ENCODE data around the gene CLMN.

CLMN gene

DNA sequence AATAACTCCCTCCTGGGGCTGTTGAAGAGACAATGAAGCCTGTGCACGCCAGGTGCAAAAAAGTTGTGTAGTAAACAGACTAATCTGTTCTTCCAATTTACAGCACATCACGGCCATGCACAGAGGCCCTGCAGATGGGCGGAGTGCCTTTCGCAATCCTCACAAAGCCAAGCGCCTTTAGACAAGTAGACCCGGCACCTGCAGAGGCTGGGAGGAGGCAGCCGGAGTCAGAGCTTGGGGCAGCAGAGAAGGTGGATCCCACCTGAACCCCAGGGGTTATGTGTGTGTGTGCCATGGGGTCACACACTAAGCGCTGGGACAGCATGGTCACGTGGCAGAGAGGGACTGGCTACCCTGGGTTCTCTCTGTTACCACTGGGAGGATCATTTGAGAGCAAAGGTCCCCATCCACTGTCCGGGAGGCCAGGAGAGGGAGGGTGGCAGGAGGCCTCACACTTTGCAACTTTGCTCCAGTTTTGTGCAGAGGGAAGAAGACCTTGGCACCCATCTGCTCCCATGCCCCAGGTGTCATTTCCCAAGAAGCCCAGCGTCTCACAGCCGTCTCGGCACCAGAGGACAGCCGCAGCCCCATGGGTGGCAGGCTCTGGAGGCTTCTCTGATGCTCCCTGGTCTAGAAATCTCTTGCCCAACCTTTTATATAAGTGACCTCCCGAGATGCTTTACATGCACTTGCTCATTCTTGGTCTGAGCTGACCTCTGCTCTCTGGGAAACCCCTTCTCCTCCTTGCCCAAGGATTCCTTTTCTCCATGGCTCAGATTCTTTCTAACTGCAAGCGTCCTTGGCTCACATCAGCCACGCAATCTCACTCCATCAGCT, 82.4 kb downstream of the CLMN start:
- no peak for DNase-seq

DNA sequence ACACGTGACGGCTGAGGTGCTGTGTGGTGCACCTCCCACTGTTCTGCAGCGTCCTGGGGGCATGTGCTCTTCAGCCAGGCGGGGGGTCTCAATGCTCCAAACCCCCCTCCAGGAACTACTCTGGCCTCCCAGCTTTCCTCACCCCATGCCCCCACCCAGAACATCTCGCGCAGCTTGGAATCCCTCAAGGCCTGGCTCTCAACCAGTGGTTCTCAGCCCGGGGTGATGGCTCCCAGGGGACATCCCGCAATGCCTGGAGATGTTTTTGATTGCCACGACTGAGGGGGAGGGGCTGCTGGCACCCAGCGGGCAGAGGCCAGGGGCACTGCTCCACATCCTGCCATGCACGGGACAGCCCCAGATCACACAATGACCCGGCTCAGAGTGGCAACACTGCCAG, 83.5 kb downstream of the CLMN start:
- no peak for DNase-seq

DNA sequence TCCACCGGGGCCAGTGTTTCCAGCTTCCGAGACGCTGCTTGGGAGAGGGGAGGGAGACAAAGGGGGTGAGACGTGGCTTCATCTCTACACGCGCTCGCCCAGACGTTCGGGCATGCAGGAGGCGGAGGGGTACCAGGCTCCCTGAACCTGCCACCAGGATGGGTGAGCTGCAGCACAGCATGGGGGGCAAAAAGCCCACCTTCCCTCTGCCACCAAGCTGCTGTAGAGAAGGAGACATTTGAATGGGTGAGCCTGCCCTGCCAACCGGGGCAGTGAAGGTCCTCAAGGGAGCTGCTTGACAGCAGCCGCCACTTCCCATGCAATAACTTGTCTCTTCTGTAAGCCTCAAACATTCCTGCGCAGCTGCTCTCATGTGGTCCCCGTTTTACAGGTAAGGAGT, 83.9 kb downstream of the CLMN start:
- DNase-seq: no peak

DNA sequence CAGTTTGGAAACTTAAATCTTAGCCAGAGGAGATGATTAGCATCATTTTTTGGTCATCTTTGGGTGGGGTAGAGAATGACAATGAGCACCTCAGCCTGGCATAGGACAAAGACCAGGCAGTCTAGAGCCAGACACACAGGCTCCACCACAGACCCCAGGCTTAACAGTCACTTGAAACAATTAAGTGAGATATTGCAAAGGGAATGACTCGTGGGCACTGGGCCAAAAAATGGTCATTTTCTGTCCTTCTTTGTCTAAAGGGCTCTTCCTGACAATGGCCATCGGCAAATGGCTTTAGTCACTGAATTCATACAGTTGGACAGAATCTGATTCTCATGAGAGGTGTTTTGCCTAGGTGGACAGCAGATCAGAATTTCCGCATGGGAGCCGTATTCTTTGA, 84.4 kb downstream of the CLMN start:
- DNase-seq: no peak

DNA sequence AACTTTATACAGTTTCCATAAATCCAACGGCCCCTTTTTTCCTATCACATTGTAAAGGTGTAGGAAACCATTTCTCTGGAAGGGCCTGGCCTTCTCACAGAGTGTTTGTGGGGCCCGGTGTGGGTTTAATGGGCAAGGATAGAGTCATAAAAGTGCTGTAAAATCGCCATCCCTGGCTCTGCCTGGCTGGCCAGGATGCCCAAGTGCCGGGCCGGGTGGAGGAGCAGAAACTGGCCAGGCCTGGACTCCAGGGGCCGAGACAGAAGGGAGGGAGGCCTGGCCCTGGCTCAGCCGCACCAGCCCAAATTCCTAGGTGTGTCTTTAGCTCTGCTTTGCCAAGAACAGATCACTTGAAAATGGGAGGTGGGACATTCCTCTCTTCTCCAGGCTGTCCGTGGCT, 85.3 kb downstream of the CLMN start:
- no peak for DNase-seq

DNA sequence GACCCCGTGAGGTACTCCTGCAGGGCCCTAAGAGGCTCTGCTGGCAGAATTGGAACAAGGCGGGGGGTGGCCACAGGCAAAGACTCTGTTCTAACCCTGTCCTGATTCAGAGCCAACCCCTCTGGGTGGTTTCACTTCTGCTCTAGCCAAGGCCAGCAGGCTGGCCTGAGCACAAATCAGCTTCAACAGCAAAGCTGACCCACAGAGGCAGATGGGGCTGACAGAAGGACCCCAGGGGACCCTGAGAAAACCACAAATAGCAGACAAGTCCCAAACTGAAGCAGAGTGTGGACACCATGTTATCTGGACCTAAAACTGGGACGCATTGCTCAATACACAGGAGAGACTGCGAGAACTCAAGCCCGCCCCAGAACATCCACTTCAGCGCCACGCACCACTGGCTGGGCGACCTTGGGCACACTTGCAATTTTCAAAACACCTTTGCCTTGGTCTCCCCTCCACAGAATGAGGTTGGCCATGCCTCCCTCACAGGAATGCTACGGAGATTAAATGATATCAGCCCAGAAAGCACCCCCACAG, 85.9 kb downstream of the CLMN start:
- no peak for DNase-seq

DNA sequence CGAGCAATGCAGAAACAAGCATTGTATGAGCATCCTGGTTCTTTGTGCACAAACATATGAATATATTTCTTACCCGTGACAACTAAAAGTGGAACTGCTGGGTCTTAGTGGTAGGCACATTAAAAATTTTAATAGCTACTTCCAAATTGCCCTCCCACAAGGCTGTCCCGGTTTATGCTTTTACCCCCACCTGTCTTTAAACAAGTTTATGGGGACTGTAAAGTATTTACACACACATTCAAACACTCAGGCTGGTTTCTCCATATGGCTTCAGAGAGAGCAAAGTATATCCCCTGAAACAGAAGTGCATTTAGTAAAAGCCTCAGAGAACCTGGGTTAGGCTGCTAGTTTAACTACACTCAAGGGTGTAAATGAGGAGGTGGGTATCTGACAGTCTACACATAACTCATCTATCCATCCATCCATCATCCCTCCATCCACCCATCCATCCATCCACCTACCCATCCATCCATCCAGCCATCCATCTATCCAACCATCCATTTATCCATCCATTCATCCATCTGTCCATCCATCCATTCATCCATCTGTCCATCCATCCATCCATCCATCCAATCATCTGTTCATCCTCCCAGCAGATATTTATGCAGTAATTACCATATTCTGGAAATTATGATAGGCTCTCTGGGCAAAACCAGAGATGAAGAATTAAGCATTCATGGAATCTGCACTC, 86.7 kb downstream of the CLMN start:
- DNase-seq: no peak

DNA sequence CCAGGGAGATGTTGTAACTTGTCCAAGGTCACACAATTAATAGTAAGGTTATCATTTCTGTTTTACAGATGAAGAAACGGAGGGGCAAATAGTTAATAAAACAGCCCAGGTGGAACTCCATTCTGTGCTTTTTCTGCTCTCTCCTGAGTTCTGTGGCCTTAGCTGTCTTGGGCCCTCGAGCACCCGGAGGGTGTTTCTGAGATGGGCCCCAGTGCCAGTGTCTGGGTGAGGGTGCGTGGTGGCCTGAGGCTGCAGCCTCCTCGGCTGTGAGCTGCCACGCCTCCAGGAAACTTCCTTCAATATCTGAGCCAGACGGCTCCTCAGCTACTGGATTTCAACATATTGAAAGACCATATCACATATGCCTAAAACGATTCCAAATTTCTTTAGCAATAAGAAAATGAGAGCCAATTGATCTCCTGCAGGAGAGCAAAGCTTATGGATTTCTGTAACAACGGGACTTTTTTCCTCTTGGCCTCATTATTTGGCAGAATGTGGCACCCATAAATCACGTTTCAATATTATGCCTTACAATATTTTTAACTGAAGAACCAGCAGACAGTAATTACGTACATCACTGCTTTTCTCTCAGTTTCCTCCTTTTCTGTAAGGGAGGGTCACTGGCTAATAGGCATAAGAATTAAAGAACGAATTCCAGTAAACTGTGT, 87.6 kb downstream of the CLMN start:
- no peak for DNase-seq

DNA sequence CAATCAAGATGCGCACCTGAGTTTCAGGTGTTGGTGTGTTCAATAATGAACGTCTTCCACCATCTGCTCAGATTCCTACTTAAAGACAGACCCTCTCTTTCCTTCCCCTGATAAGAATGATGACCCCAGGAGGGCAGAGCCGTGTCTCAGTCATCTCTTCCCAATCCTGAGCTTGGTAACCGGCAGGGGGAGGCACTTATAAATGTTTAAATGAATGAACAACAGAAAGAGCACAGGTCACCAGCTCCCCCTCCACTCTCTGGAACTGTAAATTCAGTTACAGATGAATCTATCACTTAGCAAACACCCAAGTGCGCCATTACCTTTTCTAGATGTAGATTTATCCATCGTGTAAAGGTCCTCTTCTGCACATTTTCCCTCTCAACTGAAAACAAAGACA, 90.0 kb downstream of the CLMN start:
- DNase-seq: no peak

DNA sequence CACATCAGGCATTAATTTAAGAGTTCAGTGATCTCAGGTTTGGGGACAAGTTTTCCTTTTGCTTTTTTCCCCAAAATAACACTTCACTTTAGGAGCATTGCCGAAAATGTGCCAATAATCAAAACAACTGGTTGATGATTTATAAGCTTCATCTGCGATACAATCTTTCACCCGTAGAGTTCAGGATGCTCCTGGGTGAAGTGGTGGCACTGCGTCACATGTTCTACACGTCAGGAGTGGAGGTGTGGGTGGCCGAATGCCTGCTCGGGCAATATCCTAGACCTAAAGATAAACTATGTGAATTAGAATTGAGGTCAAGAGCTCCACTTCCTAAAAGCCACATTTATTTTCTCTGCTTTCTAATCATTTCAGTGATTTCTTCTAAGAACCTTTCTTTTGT, 91.5 kb downstream of the CLMN start:
- DNase-seq: no peak

DNA sequence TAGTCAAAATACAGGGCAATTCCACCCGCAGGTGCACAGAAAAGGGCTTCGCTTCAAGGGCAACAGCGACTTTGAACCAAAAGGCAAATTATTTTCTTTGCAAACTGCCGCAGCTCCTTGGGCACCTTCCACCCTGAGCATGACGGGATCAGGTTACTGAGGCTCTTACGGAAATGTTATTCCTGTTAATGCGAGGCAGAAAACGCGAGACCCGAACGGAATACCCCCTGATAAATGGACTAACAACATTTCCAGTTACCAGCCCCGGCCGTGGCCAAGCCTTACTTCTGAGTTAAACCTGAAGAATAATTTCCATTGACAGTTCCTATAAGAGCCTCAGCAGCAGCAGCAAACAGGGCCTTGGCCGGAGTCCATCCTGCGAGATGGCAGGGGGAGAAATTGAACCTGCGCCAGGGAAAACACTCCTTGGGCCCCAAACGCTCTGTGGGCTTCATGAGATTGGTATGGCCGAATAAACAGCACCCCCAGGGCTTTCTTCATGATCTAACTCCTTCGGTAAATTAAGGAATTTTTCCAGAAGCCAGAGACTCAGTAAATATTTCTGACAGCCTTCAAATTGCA, 92.3 kb downstream of the CLMN start:
- no peak for DNase-seq

DNA sequence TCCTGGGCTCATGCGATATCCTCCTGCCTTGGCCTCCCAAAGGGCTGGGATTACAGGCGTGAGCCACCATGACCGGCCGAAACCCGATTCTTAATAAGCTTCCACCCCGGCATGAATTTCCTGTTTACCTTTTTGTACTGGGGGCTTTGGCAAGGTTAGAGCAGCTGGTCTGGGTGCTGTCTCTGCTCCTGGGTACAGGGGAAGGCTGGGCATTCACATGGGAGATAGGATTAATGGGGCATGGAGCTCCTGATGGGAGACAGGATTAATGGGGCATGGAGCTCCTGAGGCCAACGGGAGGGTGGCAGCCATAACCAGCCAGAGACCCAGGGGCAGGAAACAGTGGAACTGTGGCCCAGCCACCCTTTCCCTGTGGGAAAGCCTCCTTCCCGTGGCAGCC, 92.9 kb downstream of the CLMN start:
- no peak for DNase-seq

DNA sequence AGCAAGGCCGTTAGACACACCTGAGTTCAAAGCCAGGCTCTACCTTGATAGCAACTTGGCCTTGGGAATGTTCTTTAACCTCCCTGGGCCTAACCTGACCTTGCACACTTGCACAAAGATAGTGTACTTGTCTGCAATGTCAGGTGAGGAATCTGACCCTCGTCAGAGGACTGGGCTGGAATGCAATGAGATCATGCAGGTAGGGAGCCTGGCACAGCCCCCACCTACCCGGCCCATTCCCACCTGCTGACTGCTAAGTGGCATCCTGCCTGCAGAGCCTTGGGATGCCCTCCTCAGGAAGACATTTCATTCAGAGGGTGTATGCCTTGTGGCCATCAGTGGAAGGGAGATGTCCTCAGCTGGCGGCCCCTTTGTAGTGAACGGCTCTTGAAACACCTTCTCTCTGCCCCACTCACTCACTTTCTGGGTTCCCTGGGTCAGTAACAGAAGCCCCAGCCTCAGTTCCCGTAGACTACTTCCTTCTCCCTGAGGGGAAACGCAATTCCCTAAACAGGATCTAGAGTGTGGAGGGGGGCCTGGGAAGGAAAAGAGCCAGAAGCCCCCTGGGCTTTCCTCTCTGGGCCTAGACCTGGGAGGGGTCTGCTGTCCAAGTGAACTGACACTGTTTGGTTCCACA, 94.3 kb downstream of the CLMN start:
- DNase-seq: no peak

DNA sequence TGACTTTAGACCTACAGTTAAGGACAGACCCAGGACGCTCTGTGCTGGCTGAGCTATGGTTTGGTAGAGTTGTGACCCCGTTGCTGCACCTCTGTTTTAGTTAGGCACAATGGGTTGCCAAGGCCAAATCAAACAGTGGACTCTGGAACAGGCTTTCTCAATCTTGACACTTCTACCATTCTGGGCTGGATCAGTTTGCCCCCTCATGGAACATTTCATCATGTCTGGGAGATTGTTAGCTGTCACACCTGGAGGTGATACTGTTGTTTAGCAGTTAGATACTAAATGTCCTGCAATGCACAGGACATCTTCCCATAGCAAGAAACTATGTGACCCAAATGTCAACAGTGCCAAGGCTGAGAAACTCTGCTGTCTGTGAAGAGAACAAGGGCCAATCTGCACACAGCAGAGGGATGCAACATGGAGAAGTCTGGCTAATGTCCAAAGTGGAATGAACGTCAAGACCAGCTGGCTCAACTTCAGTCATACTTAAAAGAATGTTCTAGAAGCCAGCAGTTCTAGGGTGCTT, 96.8 kb downstream of the CLMN start:
- no peak for DNase-seq

DNA sequence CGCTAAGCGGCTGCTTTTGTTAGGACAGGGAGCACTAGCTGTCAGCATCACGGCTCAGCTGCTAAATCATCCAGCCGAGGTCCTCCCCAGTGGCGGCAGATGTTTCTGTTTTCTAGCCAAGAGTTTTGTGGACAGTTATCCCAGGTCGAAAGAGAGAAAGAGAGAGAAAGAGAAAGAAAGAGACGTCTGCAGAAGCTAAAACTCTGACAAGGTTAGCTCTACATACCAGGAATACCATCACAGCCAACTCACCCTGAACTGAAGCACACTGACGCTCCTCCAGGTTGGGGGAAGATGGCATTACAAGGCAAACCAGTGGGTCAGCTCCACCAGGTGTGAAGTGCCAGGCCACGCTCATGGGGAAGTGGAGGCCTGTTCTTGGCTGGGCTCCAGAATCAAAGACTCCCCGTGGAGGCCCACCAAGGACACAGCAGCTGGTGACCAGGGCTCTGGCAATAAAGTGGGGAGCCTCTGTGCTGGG, 97.5 kb downstream of the CLMN start:
- no peak for DNase-seq

DNA sequence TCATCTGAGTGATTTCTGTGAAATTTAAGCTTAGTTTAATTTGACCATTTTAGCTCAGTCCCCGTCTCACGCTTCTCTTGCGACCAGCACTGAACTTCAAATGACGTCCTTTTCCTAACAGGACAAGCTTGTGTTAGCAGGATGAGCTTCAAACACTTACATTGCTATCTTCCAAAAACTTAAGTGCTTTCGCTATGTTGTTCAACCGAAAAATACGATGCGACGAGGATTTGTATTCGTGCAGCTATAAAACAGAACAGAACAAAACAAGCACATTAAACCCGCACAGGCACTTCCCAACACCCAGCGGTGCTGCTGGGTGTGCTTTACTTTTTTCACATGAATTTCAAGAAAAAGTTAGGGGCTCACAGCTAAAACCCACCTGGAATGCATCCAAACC, 98.2 kb downstream of the CLMN start:
- DNase-seq: no peak

DNA sequence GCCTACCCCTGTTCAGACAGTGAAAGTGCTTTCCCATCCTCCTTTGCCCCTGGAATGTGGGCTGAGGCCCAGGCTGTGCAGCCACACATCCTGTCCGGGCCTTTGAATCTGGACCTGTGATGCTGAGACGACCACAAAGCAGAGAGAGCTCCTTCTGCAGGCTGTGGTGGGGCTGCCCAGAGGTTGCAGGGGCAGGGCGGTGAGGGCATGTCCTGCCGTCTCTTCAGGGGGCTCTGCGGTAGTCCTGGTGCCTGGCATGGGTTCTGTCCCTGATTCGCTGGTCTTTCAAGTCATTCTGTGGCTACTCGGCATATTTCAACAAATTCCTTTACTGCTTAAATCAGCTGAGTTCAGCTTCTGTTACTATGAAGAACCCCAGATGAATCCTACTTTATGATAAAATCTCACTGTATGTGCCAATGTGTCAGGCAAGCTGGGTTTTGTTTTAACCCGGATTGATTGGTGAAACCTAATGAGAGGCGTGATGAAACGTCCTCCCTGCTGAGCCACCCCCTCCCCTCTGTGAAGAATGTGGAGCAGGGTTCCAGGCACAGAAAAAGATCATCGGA, 99.0 kb downstream of the CLMN start:
- no peak for DNase-seq

DNA sequence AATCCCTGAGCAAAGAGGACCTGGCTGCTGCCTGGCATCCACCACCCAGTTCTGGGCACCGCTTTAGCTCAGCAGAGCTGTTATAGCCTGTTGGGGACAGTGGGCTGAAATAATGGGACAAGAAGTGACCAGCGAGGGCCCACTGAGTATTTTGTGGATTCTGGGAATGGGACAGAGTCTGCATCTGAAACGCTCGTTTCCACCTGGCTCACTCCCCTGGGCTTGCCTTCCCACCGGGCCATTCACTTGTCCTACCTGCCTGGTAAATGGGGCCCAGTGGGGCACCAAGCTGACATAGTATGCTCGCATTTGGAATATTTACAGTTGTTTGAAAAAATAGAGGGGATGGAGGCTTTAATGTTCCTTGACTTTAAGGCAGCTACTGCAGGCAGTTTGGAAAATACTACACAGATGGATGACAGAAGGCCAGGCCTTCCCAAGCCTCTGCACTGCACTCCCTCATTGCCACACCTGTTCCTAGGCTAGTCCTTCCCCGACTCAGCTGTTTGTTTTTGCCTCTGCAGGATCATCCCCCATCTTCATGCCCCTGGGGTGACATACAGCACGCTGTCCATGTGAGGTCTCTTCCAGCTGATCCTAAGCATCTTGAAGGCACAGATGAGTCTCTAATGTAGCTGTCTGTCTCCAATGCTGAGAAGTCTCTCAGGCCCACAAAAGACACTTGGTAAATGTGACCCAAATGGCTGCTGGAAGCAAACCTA, 101.1 kb downstream of the CLMN start:
- DNase-seq: no peak

DNA sequence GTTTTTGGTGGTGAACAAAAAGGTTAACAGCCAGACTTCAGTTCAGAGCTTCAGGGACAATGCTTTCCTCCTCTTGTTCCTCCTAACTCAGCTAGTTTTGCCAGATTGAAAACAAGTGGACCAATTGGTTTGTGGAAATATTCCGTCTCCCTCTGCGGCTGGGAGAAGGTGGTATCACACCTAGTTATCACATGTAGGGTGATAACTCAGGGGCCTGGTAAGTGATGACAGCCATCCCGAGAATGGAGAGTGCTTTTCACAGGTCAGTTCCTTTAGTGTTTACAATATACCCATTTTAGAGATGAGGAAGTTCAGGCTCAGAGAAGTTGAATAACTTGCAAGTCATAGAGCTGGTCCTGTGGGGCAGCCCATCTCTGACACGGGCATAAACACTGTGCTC, 101.7 kb downstream of the CLMN start:
- DNase-seq: no peak

DNA sequence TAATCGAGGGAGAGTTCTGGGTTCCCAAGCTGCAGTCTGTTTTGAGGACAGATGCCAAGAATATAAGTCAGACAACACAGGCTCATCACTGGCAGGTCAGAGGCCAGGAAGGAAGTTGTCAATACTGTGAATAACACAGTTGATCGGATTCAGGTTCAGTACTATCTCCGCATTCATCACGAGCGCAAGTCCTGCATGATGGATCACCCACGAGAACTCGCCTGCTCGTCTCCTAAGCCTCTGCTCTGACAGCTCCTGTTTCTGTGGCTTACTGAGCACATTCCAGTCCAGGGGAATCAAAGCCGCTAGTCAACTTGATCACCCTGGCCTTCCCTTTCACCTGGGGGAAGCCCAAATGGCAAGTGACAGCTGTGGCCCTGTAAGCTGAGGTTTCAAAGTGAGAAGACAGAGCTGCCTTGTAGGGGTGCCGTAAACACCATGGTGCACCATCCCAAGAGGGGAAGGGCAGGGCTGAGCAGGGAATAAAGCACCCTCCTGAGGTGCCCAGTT, 102.3 kb downstream of the CLMN start:
- DNase-seq: no peak

DNA sequence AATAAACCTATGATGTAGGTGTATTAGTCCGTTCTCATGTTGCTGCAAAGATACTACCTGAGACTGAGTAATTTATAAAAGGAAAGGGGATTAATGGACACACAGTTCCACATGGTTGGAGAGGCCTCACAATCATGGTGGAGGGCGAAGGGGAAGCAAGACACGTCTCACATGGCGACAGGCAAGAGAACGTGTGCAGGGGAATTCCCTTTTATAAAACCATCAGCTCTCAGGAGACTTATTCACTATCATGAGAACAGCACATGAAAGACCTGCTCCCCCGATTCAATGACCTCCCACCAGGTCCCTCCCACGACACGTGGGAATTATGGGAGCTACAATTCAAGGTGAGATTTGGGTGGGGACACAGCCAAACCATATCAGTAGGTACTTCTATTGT, 103.7 kb downstream of the CLMN start:
- DNase-seq: no peak

All from activated gamma-delta T cell (primary cell).